K562 (cell line): ENCODE data around the gene NPFFR1. TPM values are rescaled to one million over a fixed set of nuclear protein-coding genes. Genes with fewer than 3 reads are reported as not detected.
A peak's percentile ranks its signal among the peaks of the same experiment; 100 is the strongest.

Source experiments
- ARID3A ChIP-seq: IDR thresholded peaks from 2 replicates; pipeline ENCODE4 v1.6.1; 2012; ENCODE audit warnings: low read depth, low read length, improper control_type of control experiment, borderline replicate concordance
- ATF3 ChIP-seq, 2 experiments: fragments of 450-650 bp in 1 of 2; sonication (generic) in 1 of 2; formaldehyde crosslinking in 1 of 2; IDR thresholded peaks in 1 of 2; conservative IDR thresholded peaks in 1 of 2; 2 replicates each; pipeline versions ENCODE4 v1.6.1 to v1.8.1; 2016 to 2023; ENCODE audit warnings: mild to moderate bottlenecking in 2 of 2, moderate library complexity in 2 of 2, inconsistent platforms in 1 of 2, missing genetic modification reagents in 1 of 2
- CTCFL ChIP-seq: IDR thresholded peaks from 2 replicates; pipeline ENCODE4 v1.6.1; 2011; ENCODE audit warnings: borderline replicate concordance, low read depth, mild to moderate bottlenecking, moderate library complexity, low read length; ENCODE audit not compliant: insufficient read depth, poor library complexity, severe bottlenecking
- GTF2F1 ChIP-seq: IDR thresholded peaks from 2 replicates; pipeline ENCODE4 v1.6.1; 2011; ENCODE audit warnings: low read depth, low read length, improper control_type of control experiment
- HCFC1 ChIP-seq: IDR thresholded peaks from 2 replicates; pipeline ENCODE4 v1.6.1; 2012; ENCODE audit warnings: low read depth, low read length, improper control_type of control experiment
- HDAC1 ChIP-seq, 2 experiments: fragments of 450-650 bp; IDR thresholded peaks; 2 replicates each; pipeline ENCODE4 v1.6.1; 2016 to 2017; ENCODE audit warnings: inconsistent platforms in 1 of 2, mild to moderate bottlenecking in 1 of 2, moderate library complexity in 1 of 2
- HLTF ChIP-seq: fragments of 450-650 bp; IDR thresholded peaks from 2 replicates; pipeline ENCODE4 v1.6.1; 2016
- LARP7 ChIP-seq: fragments of 450-650 bp; IDR thresholded peaks from 2 replicates; pipeline ENCODE4 v1.6.1; 2016
- TEAD1 ChIP-seq, 2 experiments: fragments of 450-650 bp in 1 of 2; sonication (generic) in 1 of 2; formaldehyde crosslinking; IDR thresholded peaks; 2 replicates each; pipeline versions ENCODE4 v1.4.0 to v1.8.0; 2020 to 2022; ENCODE audit warnings: mild to moderate bottlenecking in 2 of 2, missing genetic modification reagents in 1 of 2
- TGIF2 ChIP-seq: sonication (generic); formaldehyde crosslinking; IDR thresholded peaks from 2 replicates; pipeline ENCODE4 v1.8.1; 2022; ENCODE audit warnings: mild to moderate bottlenecking, missing genetic modification reagents, moderate library complexity
- ZC3H11A ChIP-seq: IDR thresholded peaks from 2 replicates; pipeline ENCODE4 v1.6.1; 2012; ENCODE audit warnings: low read depth, low read length, improper control_type of control experiment
- ZNF512 ChIP-seq: IDR thresholded peaks from 2 replicates; pipeline ENCODE4 v1.6.1; 2016; ENCODE audit warnings: missing genetic modification characterization, missing compliant biosample characterization
- polyA plus RNA-seq, 8 experiments: library from polyadenylated mRNA; depleted of rRNA in 4 of 8; stranded (reverse) in 5 of 8; unstranded in 3 of 8; fragments of >200 nt; fragmentation: Nextera tagmentation in 2 of 8; fragmentation: Illumina TruSeq in 1 of 8; extraction: Ambion mirVana in 2 of 8; extraction: Trizol in 1 of 8; gene quantifications; 2 replicates each; pipeline versions ENCODE4 v1.2.1 to v1.2.3, GENCODE V29; 2011 to 2014; ENCODE audit warnings: inconsistent platforms in 1 of 8, missing spikeins in 1 of 8
- total RNA-seq, 7 experiments: library from RNA; depleted of rRNA in 6 of 7; stranded (reverse); fragments of >200 nt in 6 of 7; fragmentation: Illumina TruSeq in 2 of 7; extraction: Trizol in 2 of 7; gene quantifications; 2 replicates each; pipeline versions ENCODE4 v1.2.1 to v1.2.3, GENCODE V29; 2011 to 2021; ENCODE audit warnings: low replicate concordance in 1 of 7

NPFFR1 gene
- total and polyA plus RNA-seq, 9 of the 15 experiments (the other 6 are each of a cell fraction or from before 2014, with no cell fraction given), result under 0.01 TPM; not detected in 8

GRCh38 chr10:70233109-70233938, 50.5 kb downstream of the NPFFR1 start, which contains the start of gene PPA1 (continued):
- TF ChIP-seq TEAD1 (CRISPR knock-in tag; IDR thresholded peaks at IDR 0.05), result peak; percentile 38 to 87; a peak in 2 of 4 replicates
- no peak for TF ChIP-seq ATF3 (IDR thresholded peaks at IDR 0.05)
- TF ChIP-seq ATF3 (CRISPR knock-in tag; conservative IDR thresholded peaks at IDR 0.05), result 0 out of 2 replicates have a peak, but pooled peaks have one; percentile 20
- TF ChIP-seq ZC3H11A, result no peak
- TF ChIP-seq GTF2F1, result peak; percentile 80; the same call in 1 of the 2 replicates
- TF ChIP-seq TGIF2, result 0 out of 2 replicates have a peak, but pooled peaks have one; percentile 31
- TF ChIP-seq HLTF, result 0 out of 2 replicates have a peak, but pooled peaks have one; percentile 53
- TF ChIP-seq LARP7, result no peak
- TF ChIP-seq HCFC1, result peak; percentile 7; the same call in 1 of the 2 replicates
- 0 out of 2 replicates have a peak, but pooled peaks have one; percentile 38 for TF ChIP-seq ARID3A
- TF ChIP-seq ZNF512 (tag), result no peak
- TF ChIP-seq CTCFL, result no peak
- TF ChIP-seq HDAC1 (IDR thresholded peaks at IDR 0.05), result peak in 1 of 2 experiments; percentile 93; a peak in 2 of 4 replicates
